Karpas-422 (cell line): Measurements from ENCODE around the gene IFNG-AS1. TPM values are rescaled to one million over a fixed set of nuclear protein-coding genes. Genes with fewer than 3 reads are reported as not detected.

Experiments used
- small RNA-seq: library from RNA; depleted of rRNA; stranded (forward); fragments of <200 nt; gene quantifications from one replicate; pipeline ENCODE3, GENCODE V24; 2014
- total RNA-seq: library from RNA; depleted of rRNA; stranded (reverse); fragments of >200 nt; shearing (Covaris generic); gene quantifications from 2 replicates; pipeline ENCODE4 v1.2.3, GENCODE V29; 2014; ENCODE audit warnings: low replicate concordance; rRNA removed

IFNG-AS1 gene
- total RNA-seq, 1 experiment from 2014 or later = not detected

Small RNA genes lying within 50 kb of the gene (small RNA-seq; reads per million reads assigned to genes)
- not detected for gene AC005294.1
- gene RPL39P28 = not detected

Other genes starting within 250 kb of the IFNG-AS1 start
- not detected in 2 replicates for gene IFNG, start 170.3 kb downstream of the IFNG-AS1 start, total RNA-seq
- not detected in 2 replicates for gene IL26, start 236.4 kb downstream of the IFNG-AS1 start, total RNA-seq